WERI-Rb-1 (cell line): ENCODE data around the gene AIFM3.

ENCODE experiments used
- DNase-seq: peaks from one replicate; pipeline ENCODE4 v3.0.0-alpha.2; 2020
- H3K27ac ChIP-seq: fragments of 250-450 bp; sonication (Bioruptor Pico); 2 replicates; pipeline ENCODE4 v1.5.1; 2020; ENCODE audit warnings: mild to moderate bottlenecking, moderate library complexity
- H3K27me3 ChIP-seq: fragments of 250-450 bp; sonication (Bioruptor Pico); 2 replicates; pipeline ENCODE4 v1.5.1; 2021; ENCODE audit warnings: mild to moderate bottlenecking, low read depth, moderate library complexity; ENCODE audit not compliant: insufficient read depth, severe bottlenecking
- H3K36me3 ChIP-seq: fragments of 250-450 bp; sonication (Bioruptor Pico); 2 replicates; pipeline ENCODE4 v1.5.1; 2020; ENCODE audit warnings: mild to moderate bottlenecking, moderate library complexity
- H3K4me3 ChIP-seq: 2 replicates; pipeline ENCODE4 v1.5.1; 2011; ENCODE audit warnings: low read depth, mild to moderate bottlenecking, control low read depth, low read length
- H3K9me3 ChIP-seq: fragments of 250-450 bp; sonication (Bioruptor Pico); 2 replicates; pipeline ENCODE4 v1.5.1; 2021; ENCODE audit warnings: mild to moderate bottlenecking, moderate library complexity; ENCODE audit not compliant: severe bottlenecking
- CTCF ChIP-seq: IDR thresholded peaks from 2 replicates; pipeline ENCODE4 v1.5.1; 2011; ENCODE audit warnings: low read depth, mild to moderate bottlenecking, control low read depth, inconsistent platforms, low read length

The AIFM3 gene

GRCh38 chr22:20986365-20986764, 19.3 kb downstream of the AIFM3 start:
- no peaks in the 10 kb centered on the region for H3K27me3 ChIP-seq
- no peaks in the 10 kb centered on the region for H3K9me3 ChIP-seq
- peaks cover 17% of the 10 kb centered on the region for H3K36me3 ChIP-seq
- no peak overlapping the region for H3K27ac ChIP-seq
- TF ChIP-seq CTCF = no peak
- DNase-seq = no peak
- H3K4me3 ChIP-seq = no peak overlapping the region

GRCh38 chr22:20987375-20987774, 20.3 kb downstream of the AIFM3 start:
- Histone ChIP-seq H3K27ac (no peak overlapping the region), H3K27me3 (no peaks in the 10 kb centered on the region), H3K4me3 (no peak overlapping the region), H3K36me3 (peaks cover 23% of the 10 kb centered on the region), H3K9me3 (no peaks in the 10 kb centered on the region)
- no peak for DNase-seq
- no peak for TF ChIP-seq CTCF

GRCh38 chr22:20988573-20989322, 21.7 kb downstream of the AIFM3 start:
- no peak for TF ChIP-seq CTCF
- Histone ChIP-seq H3K27ac (peak overlapping the region; percentile 25; the same call in 1 of the 2 replicates), H3K9me3 (no peaks in the 10 kb centered on the region), H3K4me3 (no peak overlapping the region), H3K36me3 (peaks cover 32% of the 10 kb centered on the region), H3K27me3 (no peaks in the 10 kb centered on the region)
- DNase-seq = no peak

GRCh38 chr22:20989323-20990138, 22.5 kb downstream of the AIFM3 start:
- no peak overlapping the region for H3K4me3 ChIP-seq
- H3K9me3 ChIP-seq = no peaks in the 10 kb centered on the region
- H3K27me3 ChIP-seq = no peaks in the 10 kb centered on the region
- H3K36me3 ChIP-seq = peaks cover 29% of the 10 kb centered on the region
- DNase-seq = no peak
- TF ChIP-seq CTCF = no peak
- H3K27ac ChIP-seq = no peak overlapping the region

GRCh38 chr22:20990184-20991180, 23.4 kb downstream of the AIFM3 start:
- Histone ChIP-seq H3K36me3 (peaks cover 29% of the 10 kb centered on the region), H3K9me3 (no peaks in the 10 kb centered on the region), H3K4me3 (no peak overlapping the region), H3K27me3 (no peaks in the 10 kb centered on the region), H3K27ac (no peak overlapping the region)
- DNase-seq = no peak
- TF ChIP-seq CTCF = no peak
